Putamen (tissue), 1 donor: ENCODE measurements around the gene EYA3.
A peak's percentile ranks its signal among the peaks of the same experiment; 100 is the strongest.

Experiments
- DNase-seq: peaks from one replicate; pipeline ENCODE4 v3.0.0-alpha.2; 2016; ENCODE audit warnings: low spot score

EYA3 gene

GRCh38 chr1:28112388-28113241 is 24.2 kb upstream of the EYA3 start:
- no peak for DNase-seq

GRCh38 chr1:28111157-28111556 is 22.7 kb upstream of the EYA3 start:
- DNase-seq = no peak

GRCh38 chr1:28110555-28110954 is 22.1 kb upstream of the EYA3 start:
- DNase-seq = no peak

- DNase-seq = no peak
Observed at GRCh38 chr1:28109639-28110038, 21.2 kb upstream of the EYA3 start.

- no peak for DNase-seq
Observed at GRCh38 chr1:28108001-28108400, 19.6 kb upstream of the EYA3 start.

- peak; percentile 88 for DNase-seq
Observed at GRCh38 chr1:28104866-28105467, 16.6 kb upstream of the EYA3 start.

- no peak for DNase-seq
Observed at GRCh38 chr1:28102189-28102588, 13.8 kb upstream of the EYA3 start.

GRCh38 chr1:28099050-28099769 is 10.8 kb upstream of the EYA3 start:
- DNase-seq = no peak

- no peak for DNase-seq
Observed at GRCh38 chr1:28097100-28097472, 8.7 kb upstream of the EYA3 start.

- DNase-seq = no peak
Observed at GRCh38 chr1:28096210-28097099, 8.0 kb upstream of the EYA3 start.

- DNase-seq = peak; percentile 74
Observed at GRCh38 chr1:28091043-28091781, 2.8 kb upstream of the EYA3 start.

- no peak for DNase-seq
Observed at GRCh38 chr1:28087614-28088167, 719 bp downstream of the EYA3 start.

GRCh38 chr1:28086651-28087050 is 1.8 kb downstream of the EYA3 start:
- DNase-seq = no peak

GRCh38 chr1:28085129-28085528 is 3.3 kb downstream of the EYA3 start:
- DNase-seq = no peak

GRCh38 chr1:28083876-28084275 is 4.5 kb downstream of the EYA3 start:
- DNase-seq = no peak

- no peak for DNase-seq
Observed at GRCh38 chr1:28078680-28079626, 9.5 kb downstream of the EYA3 start.

- no peak for DNase-seq
Observed at GRCh38 chr1:28078262-28078661, 10.1 kb downstream of the EYA3 start.

- DNase-seq = no peak
Observed at GRCh38 chr1:28074892-28075511, 13.4 kb downstream of the EYA3 start.

GRCh38 chr1:28073867-28074266 is 14.5 kb downstream of the EYA3 start:
- DNase-seq = no peak
